SK-N-SH (cell line): ENCODE results near the gene WASF2. TPM values are rescaled to one million over a fixed set of nuclear protein-coding genes. Genes with fewer than 3 reads are reported as not detected.

ENCODE experiments used
- CTCF ChIA-PET: fragments of 300-600, 350-600 bp; formaldehyde crosslinking; extraction: SDS; loops from one replicate; lab custom pipeline; 2021; lab: Yijun Ruan, JAX
- POLR2A ChIA-PET: fragments of 350-600 bp; sonication (Branson Sonifier 250); formaldehyde crosslinking; extraction: SDS; loops from one replicate; lab custom pipeline; 2020; ENCODE audit warnings: antibody characterized with exemption, inconsistent platforms; lab: Yijun Ruan, JAX
- DNase-seq: peaks from one replicate; pipeline ENCODE4 v3.0.0; 2012
- H2AFZ ChIP-seq: fragments of 200-600 bp; sonication (generic); 2 replicates; pipeline ENCODE4 v1.8.1; 2016; ENCODE audit warnings: antibody characterized with exemption, mild to moderate bottlenecking, low read depth
- H3F3A ChIP-seq: fragments of 200-600 bp; sonication (generic); replicated peaks from 2 replicates; pipeline ENCODE3; 2016; ENCODE audit warnings: antibody characterized with exemption, mild to moderate bottlenecking; ENCODE audit not compliant: insufficient read depth
- H3K27ac ChIP-seq, 2 experiments: fragments of 200-500 bp in 1 of 2; fragments of 200-600 bp in 1 of 2; sonication (Bioruptor generic) in 1 of 2; sonication (generic), shearing (Covaris generic) in 1 of 2; 2 replicates each; pipeline versions ENCODE4 v1.5.1 to v1.6.1; 2014 to 2016; ENCODE audit warnings: low read depth in 2 of 2, inconsistent platforms in 1 of 2, low read length in 1 of 2, mild to moderate bottlenecking in 1 of 2, mixed read lengths in 1 of 2
- H3K27me3 ChIP-seq: fragments of 200-600 bp; sonication (generic), shearing (Covaris generic); 2 replicates; pipeline ENCODE4 v1.6.1; 2016; ENCODE audit warnings: mixed run types; ENCODE audit not compliant: insufficient read depth
- H3K36me3 ChIP-seq, 2 experiments: fragments of 200-500 bp in 1 of 2; fragments of 200-600 bp in 1 of 2; sonication (Bioruptor generic) in 1 of 2; sonication (generic) in 1 of 2; replicated peaks in 1 of 2; 2 replicates each; pipeline versions ENCODE3 to v1.5.1; 2014 to 2016; ENCODE audit warnings: low read length in 1 of 2, mild to moderate bottlenecking in 1 of 2; ENCODE audit not compliant: insufficient read depth in 2 of 2, control insufficient read depth in 1 of 2
- H3K4me1 ChIP-seq, 2 experiments: fragments of 200-500 bp in 1 of 2; fragments of 200-600 bp in 1 of 2; sonication (Bioruptor generic) in 1 of 2; sonication (generic), shearing (Covaris generic) in 1 of 2; 2 replicates each; pipeline versions ENCODE4 v1.5.1 to v1.6.1; 2014 to 2016; ENCODE audit warnings: low read depth in 1 of 2, low read length in 1 of 2, mixed run types in 1 of 2; ENCODE audit not compliant: insufficient read depth in 2 of 2, control insufficient read depth in 1 of 2
- H3K4me2 ChIP-seq: fragments of 200-600 bp; sonication (generic), shearing (Covaris generic); 2 replicates; pipeline ENCODE4 v1.6.1; 2017; ENCODE audit warnings: mixed run types
- H3K4me3 ChIP-seq, 2 experiments: fragments of 200-500 bp in 1 of 2; fragments of 200-600 bp in 1 of 2; sonication (Bioruptor generic) in 1 of 2; sonication (generic), shearing (Covaris generic) in 1 of 2; 2 replicates each; pipeline versions ENCODE4 v1.5.1 to v1.8.1; 2014 to 2016; ENCODE audit warnings: low read depth in 2 of 2, inconsistent platforms in 1 of 2, low read length in 1 of 2, mild to moderate bottlenecking in 1 of 2, mixed read lengths in 1 of 2, moderate library complexity in 1 of 2
- H3K79me2 ChIP-seq: fragments of 200-600 bp; sonication (generic); 2 replicates; pipeline ENCODE4 v1.8.1; 2017; ENCODE audit warnings: mild to moderate bottlenecking; ENCODE audit not compliant: insufficient read depth
- H3K9ac ChIP-seq: fragments of 200-600 bp; sonication (generic); 2 replicates; pipeline ENCODE4 v1.6.1; 2017; ENCODE audit warnings: mixed run types
- H3K9me2 ChIP-seq: fragments of 200-600 bp; sonication (generic); 2 replicates; pipeline ENCODE4 v1.6.1; 2017; ENCODE audit warnings: mixed run types
- H3K9me3 ChIP-seq: fragments of 200-600 bp; sonication (generic); 2 replicates; pipeline ENCODE4 v1.6.1; 2017; ENCODE audit warnings: mixed run types, mild to moderate bottlenecking, moderate library complexity
- H4K20me1 ChIP-seq: fragments of 200-600 bp; sonication (generic); 2 replicates; pipeline ENCODE4 v1.6.1; 2017; ENCODE audit warnings: mild to moderate bottlenecking, mixed run types; ENCODE audit not compliant: insufficient read depth
- CHD2 ChIP-seq: fragments of 150-350 bp; IDR thresholded peaks from 2 replicates; pipeline ENCODE4 v1.6.1; 2018; ENCODE audit warnings: low read length; ENCODE audit not compliant: partially characterized antibody
- EP300 ChIP-seq, 2 experiments: IDR thresholded peaks; 2 replicates each; pipeline versions ENCODE4 v1.4.0 to v1.6.1; 2012; ENCODE audit warnings: borderline replicate concordance in 1 of 2, low read depth in 1 of 2, low read length in 1 of 2
- FOSL2 ChIP-seq: IDR thresholded peaks from 2 replicates; pipeline ENCODE4 v1.4.0; 2012; ENCODE audit warnings: low read depth, mild to moderate bottlenecking, moderate library complexity, borderline replicate concordance
- FOXM1 ChIP-seq: IDR thresholded peaks from 2 replicates; pipeline ENCODE4 v1.4.0; 2012; ENCODE audit warnings: low read depth, mild to moderate bottlenecking
- GABPA ChIP-seq: IDR thresholded peaks from 2 replicates; pipeline ENCODE4 v1.4.0; 2012; ENCODE audit warnings: low read depth, mild to moderate bottlenecking
- GATA2 ChIP-seq: sonication (generic); formaldehyde crosslinking; IDR thresholded peaks from 2 replicates; pipeline ENCODE4 v1.5.0; 2020; ENCODE audit warnings: mild to moderate bottlenecking, missing genetic modification reagents
- MEF2A ChIP-seq: IDR thresholded peaks from 2 replicates; pipeline ENCODE4 v1.4.0; 2012; ENCODE audit warnings: low read depth, borderline replicate concordance
- RCOR1 ChIP-seq: fragments of 150-350 bp; IDR thresholded peaks from 2 replicates; pipeline ENCODE4 v1.6.1; 2017; ENCODE audit warnings: antibody characterized with exemption, low read length
- RFX5 ChIP-seq: IDR thresholded peaks from 2 replicates; pipeline ENCODE4 v1.6.1; 2012; ENCODE audit warnings: mild to moderate bottlenecking, improper control_type of control experiment, low read length
- RXRA ChIP-seq: IDR thresholded peaks from 2 replicates; pipeline ENCODE4 v1.4.0; 2012; ENCODE audit warnings: low read depth, mild to moderate bottlenecking, borderline replicate concordance
- SIN3A ChIP-seq: IDR thresholded peaks from 2 replicates; pipeline ENCODE4 v1.6.1; 2012; ENCODE audit warnings: low read depth, mild to moderate bottlenecking, low read length, moderate library complexity, borderline replicate concordance
- TAF1 ChIP-seq: IDR thresholded peaks from 2 replicates; pipeline ENCODE4 v1.6.1; 2012; ENCODE audit warnings: low read depth, mild to moderate bottlenecking, low read length, moderate library complexity, borderline replicate concordance
- TCF12 ChIP-seq: IDR thresholded peaks from 2 replicates; pipeline ENCODE4 v1.4.0; 2012
- TEAD4 ChIP-seq: IDR thresholded peaks from 2 replicates; pipeline ENCODE4 v1.4.0; 2012; ENCODE audit warnings: mild to moderate bottlenecking, borderline replicate concordance; ENCODE audit not compliant: insufficient read depth
- USF2 ChIP-seq: fragments of 150-350 bp; IDR thresholded peaks from 2 replicates; pipeline ENCODE4 v1.6.1; 2017; ENCODE audit warnings: antibody characterized with exemption, low read length, low read depth, borderline replicate concordance
- YY1 ChIP-seq: IDR thresholded peaks from 2 replicates; pipeline ENCODE4 v1.4.0; 2012; ENCODE audit warnings: low read depth, mild to moderate bottlenecking
- ZBTB33 ChIP-seq: IDR thresholded peaks from 2 replicates; pipeline ENCODE4 v1.4.0; 2012; ENCODE audit warnings: low read depth, borderline replicate concordance
- WGBS: methylation state at CpG from one replicate; pipeline ENCODE4 v1.1.6; 2017; ENCODE audit warnings: low lambda C conversion rate; 5-methylcytosine and 5-hydroxymethylcytosine counted together
- polyA plus RNA-seq, 3 experiments: library from polyadenylated mRNA; depleted of rRNA; stranded (reverse); fragments of >200 nt; gene quantifications; 2 replicates each; pipeline ENCODE4 v1.2.3, GENCODE V29; 2012

Gene WASF2
- polyA plus RNA-seq, 1 of the 3 experiments (the other 2 are of a cell fraction) = 27.1 TPM

DNA sequence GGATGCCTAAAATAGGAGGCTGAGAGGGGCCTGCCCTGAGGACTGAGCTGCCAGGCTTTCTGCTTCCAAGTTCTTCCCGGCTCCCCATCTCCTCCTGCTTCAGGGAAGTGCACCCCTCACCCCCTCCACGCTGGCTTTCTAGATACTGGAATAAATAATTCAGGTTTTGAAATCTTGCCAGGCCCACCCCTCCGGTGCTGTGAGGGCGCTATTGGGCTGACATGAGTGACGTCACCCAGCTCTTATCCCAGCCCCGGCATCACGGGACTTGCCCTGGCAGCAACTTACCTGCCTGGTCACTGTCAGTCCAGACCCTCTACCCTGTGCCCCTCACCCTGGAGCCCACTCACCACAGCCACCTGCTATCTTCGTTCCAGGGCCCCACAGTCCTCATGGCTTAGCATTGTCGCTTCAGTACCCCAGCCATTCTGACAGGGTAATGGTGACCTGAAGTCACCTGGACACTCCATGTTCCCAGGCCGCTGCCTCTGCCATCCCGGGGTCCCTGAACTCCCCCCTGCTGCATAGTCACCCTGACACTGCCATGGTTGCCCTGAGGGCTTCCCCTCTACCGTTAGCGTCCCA, 98.4 kb downstream of the WASF2 start:
- peaks cover 0 to 28% of the 10 kb centered on the region in 2 experiments; a peak in 2 of 4 replicates for H3K4me1 ChIP-seq
- peak overlapping the region; percentile 100 for H3K4me2 ChIP-seq
- H3K9me2 ChIP-seq = no peaks in the 10 kb centered on the region
- no peak overlapping the region; a peak in 1 of 4 replicates for H3K27ac ChIP-seq
- no peak for TF ChIP-seq SIN3A
- no peak for TF ChIP-seq RFX5
- TF ChIP-seq FOSL2 = no peak
- TF ChIP-seq EP300 (IDR thresholded peaks at IDR 0.05; ENCODE audit: borderline replicate concordance in 1 of 2, low read depth in 1 of 2, low read length in 1 of 2) = no peak
- TF ChIP-seq RCOR1 = no peak
- TF ChIP-seq CHD2 = no peak
- TF ChIP-seq FOXM1 = no peak
- TF ChIP-seq GABPA = no peak
- TF ChIP-seq TEAD4 = no peak
- TF ChIP-seq RXRA = no peak
- TF ChIP-seq GATA2 (CRISPR knock-in tag) = no peak
- no peak for TF ChIP-seq MEF2A
- TF ChIP-seq TAF1 = no peak
- no peak for TF ChIP-seq USF2
- no peak for TF ChIP-seq ZBTB33
- no peak for TF ChIP-seq TCF12
- TF ChIP-seq YY1 = no peak
- TF ChIP-seq, all 33 proteins: peak for 0
- H3K9me3 ChIP-seq = no peaks in the 10 kb centered on the region
- POLR2A ChIA-PET = interaction anchor here (1.0 to 1.8 kb wide), 3 partner anchors 26 to 215 kb away, joined by 3 to 10 read pairs (median 5); partner anchors contain the start of gene MAP3K6
- DNase-seq = no peak
- H3F3A ChIP-seq = peaks cover 9% of the 10 kb centered on the region
- H3K4me3 ChIP-seq = 0 out of 4 replicates have a peak overlapping the region, but pooled peaks of 1 of the 2 experiments have one; percentile 94
- H3K27me3 ChIP-seq = no peaks in the 10 kb centered on the region; the same call in 1 of the 2 replicates
- H2AFZ ChIP-seq = no peak overlapping the region
- H3K79me2 ChIP-seq = peaks cover 11% of the 10 kb centered on the region; the same call in 1 of the 2 replicates
- CTCF ChIA-PET = interaction anchor here (0.6 to 20.0 kb wide), 24 partner anchors 9 to 381 kb away, joined by 3 to 731 read pairs (median 5); partner anchors contain the start of genes CD164L2, MAP3K6 and STX12
- H3K36me3 ChIP-seq = no peaks in the 10 kb centered on the region
- 49% methylated on average over 11 of the region's 13 CpGs for WGBS
- H4K20me1 ChIP-seq = no peaks in the 10 kb centered on the region
- H3K9ac ChIP-seq = no peak overlapping the region
